ENCODE data around the gene CDC27. TPM values are rescaled to one million over a fixed set of nuclear protein-coding genes. Genes with fewer than 3 reads are reported as not detected.
"Not testable (repeated sequence)": the region's sequence is repeated elsewhere in the genome, so short reads cannot be mapped to it uniquely, and the experiment has no call there.

Gene CDC27
- polyA plus RNA-seq, 1 donor from 2014 or later, result 50.1 TPM

GRCh38 chr17:47172696-47173565, 16.2 kb downstream of the CDC27 start:
- Histone ChIP-seq H3K9me3 (ENCODE audit: low read length) (no peaks in the 10 kb centered on the region), H3K4me2 (ENCODE audit: low read length) (no peak overlapping the region), H2AFZ (ENCODE audit: low read depth, low read length) (no peak overlapping the region), H3K4me3 (ENCODE audit: low read length) (no peak overlapping the region), H3K27me3 (ENCODE audit: insufficient read depth, low read depth, low read length) (no peaks in the 10 kb centered on the region), H3K36me3 (ENCODE audit: insufficient read depth, low read length) (peaks cover 3% of the 10 kb centered on the region), H3K79me2 (replicated peaks; ENCODE audit: insufficient read depth, low read length) (peaks cover 33% of the 10 kb centered on the region), H3F3A (ENCODE audit: insufficient read depth, low read length, poor library complexity, severe bottlenecking) (no peaks in the 10 kb centered on the region), H3K9me2 (ENCODE audit: insufficient read depth, low read length) (no peaks in the 10 kb centered on the region), H4K20me1 (ENCODE audit: insufficient read depth) (no peaks in the 10 kb centered on the region), H3K9ac (ENCODE audit: low read length) (no peak overlapping the region), H3K27ac (ENCODE audit: low read length) (no peak overlapping the region)
- no peak for TF ChIP-seq EP300 (conservative IDR thresholded peaks at IDR 0.05; ENCODE audit: poor library complexity, severe bottlenecking)
- no peak for TF ChIP-seq POLR2AphosphoS5 (IDR thresholded peaks at IDR 0.05)
- TF ChIP-seq, protein P1, sequence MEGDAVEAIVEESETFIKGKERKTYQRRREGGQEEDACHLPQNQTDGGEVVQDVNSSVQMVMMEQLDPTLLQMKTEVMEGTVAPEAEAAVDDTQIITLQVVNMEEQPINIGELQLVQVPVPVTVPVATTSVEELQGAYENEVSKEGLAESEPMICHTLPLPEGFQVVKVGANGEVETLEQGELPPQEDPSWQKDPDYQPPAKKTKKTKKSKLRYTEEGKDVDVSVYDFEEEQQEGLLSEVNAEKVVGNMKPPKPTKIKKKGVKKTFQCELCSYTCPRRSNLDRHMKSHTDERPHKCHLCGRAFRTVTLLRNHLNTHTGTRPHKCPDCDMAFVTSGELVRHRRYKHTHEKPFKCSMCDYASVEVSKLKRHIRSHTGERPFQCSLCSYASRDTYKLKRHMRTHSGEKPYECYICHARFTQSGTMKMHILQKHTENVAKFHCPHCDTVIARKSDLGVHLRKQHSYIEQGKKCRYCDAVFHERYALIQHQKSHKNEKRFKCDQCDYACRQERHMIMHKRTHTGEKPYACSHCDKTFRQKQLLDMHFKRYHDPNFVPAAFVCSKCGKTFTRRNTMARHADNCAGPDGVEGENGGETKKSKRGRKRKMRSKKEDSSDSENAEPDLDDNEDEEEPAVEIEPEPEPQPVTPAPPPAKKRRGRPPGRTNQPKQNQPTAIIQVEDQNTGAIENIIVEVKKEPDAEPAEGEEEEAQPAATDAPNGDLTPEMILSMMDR (IDR thresholded peaks at IDR 0.05; ENCODE audit: poor library complexity, severe bottlenecking), result no peak
- TF ChIP-seq SMC3 (conservative IDR thresholded peaks at IDR 0.05; ENCODE audit: poor library complexity), result no peak
- no peak for TF ChIP-seq RAD21 (conservative IDR thresholded peaks at IDR 0.05)
- TF ChIP-seq MXI1 (conservative IDR thresholded peaks at IDR 0.05; ENCODE audit: poor library complexity, severe bottlenecking), result no peak
- TF ChIP-seq, protein P2, sequence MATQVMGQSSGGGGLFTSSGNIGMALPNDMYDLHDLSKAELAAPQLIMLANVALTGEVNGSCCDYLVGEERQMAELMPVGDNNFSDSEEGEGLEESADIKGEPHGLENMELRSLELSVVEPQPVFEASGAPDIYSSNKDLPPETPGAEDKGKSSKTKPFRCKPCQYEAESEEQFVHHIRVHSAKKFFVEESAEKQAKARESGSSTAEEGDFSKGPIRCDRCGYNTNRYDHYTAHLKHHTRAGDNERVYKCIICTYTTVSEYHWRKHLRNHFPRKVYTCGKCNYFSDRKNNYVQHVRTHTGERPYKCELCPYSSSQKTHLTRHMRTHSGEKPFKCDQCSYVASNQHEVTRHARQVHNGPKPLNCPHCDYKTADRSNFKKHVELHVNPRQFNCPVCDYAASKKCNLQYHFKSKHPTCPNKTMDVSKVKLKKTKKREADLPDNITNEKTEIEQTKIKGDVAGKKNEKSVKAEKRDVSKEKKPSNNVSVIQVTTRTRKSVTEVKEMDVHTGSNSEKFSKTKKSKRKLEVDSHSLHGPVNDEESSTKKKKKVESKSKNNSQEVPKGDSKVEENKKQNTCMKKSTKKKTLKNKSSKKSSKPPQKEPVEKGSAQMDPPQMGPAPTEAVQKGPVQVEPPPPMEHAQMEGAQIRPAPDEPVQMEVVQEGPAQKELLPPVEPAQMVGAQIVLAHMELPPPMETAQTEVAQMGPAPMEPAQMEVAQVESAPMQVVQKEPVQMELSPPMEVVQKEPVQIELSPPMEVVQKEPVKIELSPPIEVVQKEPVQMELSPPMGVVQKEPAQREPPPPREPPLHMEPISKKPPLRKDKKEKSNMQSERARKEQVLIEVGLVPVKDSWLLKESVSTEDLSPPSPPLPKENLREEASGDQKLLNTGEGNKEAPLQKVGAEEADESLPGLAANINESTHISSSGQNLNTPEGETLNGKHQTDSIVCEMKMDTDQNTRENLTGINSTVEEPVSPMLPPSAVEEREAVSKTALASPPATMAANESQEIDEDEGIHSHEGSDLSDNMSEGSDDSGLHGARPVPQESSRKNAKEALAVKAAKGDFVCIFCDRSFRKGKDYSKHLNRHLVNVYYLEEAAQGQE (IDR thresholded peaks at IDR 0.05; ENCODE audit: borderline replicate concordance), result no peak
- TF ChIP-seq TAF1 (IDR thresholded peaks at IDR 0.05; ENCODE audit: low read depth), result no peak
- no peak for TF ChIP-seq EZH2 (IDR thresholded peaks at IDR 0.05; ENCODE audit: borderline replicate concordance, insufficient read depth, low read length, poor library complexity, severe bottlenecking)

- no peak overlapping the region for H3K9ac ChIP-seq (ENCODE audit: low read length)
- TF ChIP-seq, protein P1 (IDR thresholded peaks at IDR 0.05; ENCODE audit: poor library complexity, severe bottlenecking), result no peak
- TF ChIP-seq POLR2AphosphoS5 (IDR thresholded peaks at IDR 0.05) (no peak), RAD21 (conservative IDR thresholded peaks at IDR 0.05) (no peak), EZH2 (IDR thresholded peaks at IDR 0.05; ENCODE audit: borderline replicate concordance, insufficient read depth, low read length, poor library complexity, severe bottlenecking) (no peak), TAF1 (IDR thresholded peaks at IDR 0.05; ENCODE audit: low read depth) (no peak), SMC3 (conservative IDR thresholded peaks at IDR 0.05; ENCODE audit: poor library complexity) (no peak), MXI1 (conservative IDR thresholded peaks at IDR 0.05; ENCODE audit: poor library complexity, severe bottlenecking) (no peak), EP300 (conservative IDR thresholded peaks at IDR 0.05; ENCODE audit: poor library complexity, severe bottlenecking) (no peak)
- TF ChIP-seq, protein P2 (IDR thresholded peaks at IDR 0.05; ENCODE audit: borderline replicate concordance), result no peak
- H4K20me1 ChIP-seq (ENCODE audit: insufficient read depth), result no peaks in the 10 kb centered on the region
- H3K4me3 ChIP-seq (ENCODE audit: low read length), result no peak overlapping the region
- H3K79me2 ChIP-seq (replicated peaks; ENCODE audit: insufficient read depth, low read length), result peaks cover 20% of the 10 kb centered on the region
- H3K27ac ChIP-seq (ENCODE audit: low read length), result no peak overlapping the region
- H3K36me3 ChIP-seq (ENCODE audit: insufficient read depth, low read length), result no peaks in the 10 kb centered on the region
- no peaks in the 10 kb centered on the region for H3K9me2 ChIP-seq (ENCODE audit: insufficient read depth, low read length)
- no peak overlapping the region for H2AFZ ChIP-seq (ENCODE audit: low read depth, low read length)
- no peak overlapping the region for H3K4me2 ChIP-seq (ENCODE audit: low read length)
- H3K27me3 ChIP-seq (ENCODE audit: insufficient read depth, low read depth, low read length), result no peaks in the 10 kb centered on the region
- H3K9me3 ChIP-seq (ENCODE audit: low read length), result no peaks in the 10 kb centered on the region
- no peaks in the 10 kb centered on the region for H3F3A ChIP-seq (ENCODE audit: insufficient read depth, low read length, poor library complexity, severe bottlenecking)
Observed at GRCh38 chr17:47170710-47171109, 18.4 kb downstream of the CDC27 start.

DNA sequence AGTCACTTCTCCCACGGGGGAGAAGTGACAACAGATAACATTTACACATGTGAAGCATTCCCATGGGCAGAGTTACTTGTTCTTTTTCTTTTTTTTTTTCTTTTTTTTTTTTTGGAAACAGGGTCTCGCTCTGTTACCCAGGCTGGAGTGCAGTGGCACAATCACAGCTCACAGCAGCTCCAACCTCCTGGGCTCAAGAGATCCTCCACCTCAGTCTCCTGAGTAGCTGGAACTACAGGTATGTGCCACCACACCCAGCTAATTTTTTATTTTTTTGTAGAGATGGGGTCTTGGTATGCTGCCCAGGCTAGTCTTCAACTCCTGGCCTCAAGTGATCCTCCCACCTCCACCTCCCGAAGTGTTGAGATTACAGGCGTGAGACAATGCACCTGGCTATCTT, 20.2 kb downstream of the CDC27 start:
- H3K27ac ChIP-seq (ENCODE audit: low read length); H3K9ac ChIP-seq (ENCODE audit: low read length); H3K4me3 ChIP-seq (ENCODE audit: low read length); H3K9me2 ChIP-seq (ENCODE audit: insufficient read depth, low read length); H2AFZ ChIP-seq (ENCODE audit: low read depth, low read length); H3K27me3 ChIP-seq (ENCODE audit: insufficient read depth, low read depth, low read length); H3K36me3 ChIP-seq (ENCODE audit: insufficient read depth, low read length); H3F3A ChIP-seq (ENCODE audit: insufficient read depth, low read length, poor library complexity, severe bottlenecking); H3K9me3 ChIP-seq (ENCODE audit: low read length); H4K20me1 ChIP-seq (ENCODE audit: insufficient read depth); H3K4me2 ChIP-seq (ENCODE audit: low read length): not testable (repeated sequence)
- peaks cover 20% of the 10 kb centered on the region for H3K79me2 ChIP-seq (replicated peaks; ENCODE audit: insufficient read depth, low read length)

Measured in neural cell (in vitro differentiated cells).